ENCODE measurements around the gene AFAP1. TPM values are rescaled to one million over a fixed set of nuclear protein-coding genes. Genes with fewer than 3 reads are reported as not detected.

The AFAP1 gene
- total and polyA plus RNA-seq, 5 donors from 2014 or later: 1.8 to 5.0 (median 2.2) TPM

- Histone ChIP-seq H3K4me3 (ENCODE audit: low read depth, low read length) (no peak overlapping the region), H3K4me1 (ENCODE audit: control insufficient read depth, insufficient read depth, low read length, poor library complexity, severe bottlenecking) (peaks cover 7% of the 10 kb centered on the region), H3K36me3 (ENCODE audit: control insufficient read depth, insufficient read depth, low read length) (no peaks in the 10 kb centered on the region), H3K27me3 (ENCODE audit: control insufficient read depth, insufficient read depth, low read length) (no peaks in the 10 kb centered on the region), H3K9me3 (ENCODE audit: control insufficient read depth in 2 of 2, low read length in 2 of 2) (no peaks in the 10 kb centered on the region), H3K27ac (ENCODE audit: insufficient read depth, low read length, poor library complexity, severe bottlenecking) (no peak overlapping the region)
- H3K4me3 Mint-ChIP-seq: peak overlapping the region in 3 of 4 donors; percentile 2 to 89 (median 64)
- H3K27me3 Mint-ChIP-seq: peaks cover 6% of the 10 kb centered on the region
- H3K9me3 Mint-ChIP-seq: peaks cover 3 to 11% (median 5%) of the 10 kb centered on the region in 7 donors
- H3K36me3 Mint-ChIP-seq: peaks cover 22% of the 10 kb centered on the region
- ATAC-seq (ENCODE audit: low read depth in 2 of 2): no peak
- H3K27ac Mint-ChIP-seq: peak overlapping the region; percentile 7 to 91 (median 54)
- no peak for DNase-seq
- peaks cover 9 to 39% (median 18%) of the 10 kb centered on the region in 4 donors for H3K4me1 Mint-ChIP-seq
Observed at GRCh38 chr4:7862561-7863192, 77.0 kb downstream of the AFAP1 start.

GRCh38 chr4:7861440-7861881, 78.2 kb downstream of the AFAP1 start:
- Mint-ChIP-seq H3K9me3 (peaks cover 3 to 11% (median 5%) of the 10 kb centered on the region in 7 donors), H3K27ac (peak overlapping the region in 1 of 3 donors; percentile 61), H3K4me1 (peaks cover 9 to 44% (median 24%) of the 10 kb centered on the region in 4 donors), H3K4me3 (no peak overlapping the region), H3K36me3 (peaks cover 22% of the 10 kb centered on the region), H3K27me3 (peaks cover 8% of the 10 kb centered on the region)
- Histone ChIP-seq H3K27ac (ENCODE audit: insufficient read depth, low read length, poor library complexity, severe bottlenecking) (no peak overlapping the region), H3K9me3 (ENCODE audit: control insufficient read depth in 2 of 2, low read length in 2 of 2) (no peaks in the 10 kb centered on the region), H3K36me3 (ENCODE audit: control insufficient read depth, insufficient read depth, low read length) (no peaks in the 10 kb centered on the region), H3K4me1 (ENCODE audit: control insufficient read depth, insufficient read depth, low read length, poor library complexity, severe bottlenecking) (peaks cover 5% of the 10 kb centered on the region), H3K4me3 (ENCODE audit: low read depth, low read length) (no peak overlapping the region), H3K27me3 (ENCODE audit: control insufficient read depth, insufficient read depth, low read length) (no peaks in the 10 kb centered on the region)
- ATAC-seq (ENCODE audit: low read depth in 2 of 2) (no peak), DNase-seq (no peak)

GRCh38 chr4:7860600-7861163, 79.0 kb downstream of the AFAP1 start:
- H3K4me1 Mint-ChIP-seq: peaks cover 9 to 42% (median 26%) of the 10 kb centered on the region in 4 donors
- peaks cover 22% of the 10 kb centered on the region for H3K36me3 Mint-ChIP-seq
- DNase-seq (no peak), ATAC-seq (ENCODE audit: low read depth in 2 of 2) (no peak)
- peaks cover 3 to 11% (median 5%) of the 10 kb centered on the region in 7 donors for H3K9me3 Mint-ChIP-seq
- H3K4me3 Mint-ChIP-seq: peak overlapping the region in 1 of 4 donors; percentile 28
- peaks cover 8% of the 10 kb centered on the region for H3K4me1 ChIP-seq (ENCODE audit: control insufficient read depth, insufficient read depth, low read length, poor library complexity, severe bottlenecking)
- H3K27ac Mint-ChIP-seq: no peak overlapping the region
- H3K27ac ChIP-seq (ENCODE audit: insufficient read depth, low read length, poor library complexity, severe bottlenecking): no peak overlapping the region
- peaks cover 9% of the 10 kb centered on the region for H3K27me3 Mint-ChIP-seq
- no peaks in the 10 kb centered on the region for H3K9me3 ChIP-seq (ENCODE audit: control insufficient read depth in 2 of 2, low read length in 2 of 2)
- H3K4me3 ChIP-seq (ENCODE audit: low read depth, low read length): no peak overlapping the region
- no peaks in the 10 kb centered on the region for H3K27me3 ChIP-seq (ENCODE audit: control insufficient read depth, insufficient read depth, low read length)
- no peaks in the 10 kb centered on the region for H3K36me3 ChIP-seq (ENCODE audit: control insufficient read depth, insufficient read depth, low read length)

GRCh38 chr4:7859326-7859725, 80.3 kb downstream of the AFAP1 start:
- DNase-seq: no peak
- Histone ChIP-seq H3K4me1 (ENCODE audit: control insufficient read depth, insufficient read depth, low read length, poor library complexity, severe bottlenecking) (peaks cover 21% of the 10 kb centered on the region), H3K36me3 (ENCODE audit: control insufficient read depth, insufficient read depth, low read length) (no peaks in the 10 kb centered on the region), H3K27me3 (ENCODE audit: control insufficient read depth, insufficient read depth, low read length) (no peaks in the 10 kb centered on the region), H3K4me3 (ENCODE audit: low read depth, low read length) (no peak overlapping the region), H3K9me3 (ENCODE audit: control insufficient read depth in 2 of 2, low read length in 2 of 2) (no peaks in the 10 kb centered on the region), H3K27ac (ENCODE audit: insufficient read depth, low read length, poor library complexity, severe bottlenecking) (no peak overlapping the region)
- Mint-ChIP-seq H3K4me3 (no peak overlapping the region), H3K4me1 (peaks cover 11 to 46% (median 33%) of the 10 kb centered on the region in 4 donors), H3K27ac (no peak overlapping the region), H3K27me3 (peaks cover 10% of the 10 kb centered on the region), H3K36me3 (peaks cover 16% of the 10 kb centered on the region), H3K9me3 (peaks cover 3 to 9% (median 4%) of the 10 kb centered on the region in 7 donors)
- ATAC-seq (ENCODE audit: low read depth in 2 of 2): no peak

DNA sequence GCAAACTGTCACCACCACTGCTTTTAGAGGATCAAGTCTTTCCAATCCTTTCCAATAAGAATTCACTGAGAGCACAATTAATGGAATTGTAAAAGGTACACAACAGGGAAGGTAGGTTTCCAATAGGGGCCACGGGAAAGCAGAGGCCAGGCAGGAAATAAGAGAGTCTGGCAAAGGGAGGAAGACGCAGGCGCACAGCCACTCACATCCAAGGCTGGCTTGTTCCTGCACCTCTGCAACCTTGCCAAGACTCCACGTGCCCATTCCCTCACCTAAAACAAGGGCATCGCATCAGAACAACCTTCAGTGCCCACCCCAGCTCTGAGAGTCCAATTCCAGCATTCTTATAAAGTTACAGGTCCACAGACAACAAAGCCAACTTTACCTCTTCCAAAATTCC, 81.2 kb downstream of the AFAP1 start:
- H3K4me3 Mint-ChIP-seq: no peak overlapping the region
- H3K4me1 ChIP-seq (ENCODE audit: control insufficient read depth, insufficient read depth, low read length, poor library complexity, severe bottlenecking): peaks cover 30% of the 10 kb centered on the region
- no peak overlapping the region for H3K27ac ChIP-seq (ENCODE audit: insufficient read depth, low read length, poor library complexity, severe bottlenecking)
- DNase-seq (no peak), ATAC-seq (ENCODE audit: low read depth in 2 of 2) (no peak)
- peaks cover 7 to 48% (median 31%) of the 10 kb centered on the region in 4 donors for H3K4me1 Mint-ChIP-seq
- no peaks in the 10 kb centered on the region for H3K36me3 ChIP-seq (ENCODE audit: control insufficient read depth, insufficient read depth, low read length)
- no peak overlapping the region for H3K4me3 ChIP-seq (ENCODE audit: low read depth, low read length)
- no peaks in the 10 kb centered on the region for H3K27me3 ChIP-seq (ENCODE audit: control insufficient read depth, insufficient read depth, low read length)
- H3K27ac Mint-ChIP-seq: no peak overlapping the region
- H3K27me3 Mint-ChIP-seq: peaks cover 12% of the 10 kb centered on the region
- peaks cover 8% of the 10 kb centered on the region for H3K36me3 Mint-ChIP-seq
- peaks cover 0 to 5% (median 0%) of the 10 kb centered on the region in 7 donors for H3K9me3 Mint-ChIP-seq
- no peaks in the 10 kb centered on the region for H3K9me3 ChIP-seq (ENCODE audit: control insufficient read depth in 2 of 2, low read length in 2 of 2)

DNA sequence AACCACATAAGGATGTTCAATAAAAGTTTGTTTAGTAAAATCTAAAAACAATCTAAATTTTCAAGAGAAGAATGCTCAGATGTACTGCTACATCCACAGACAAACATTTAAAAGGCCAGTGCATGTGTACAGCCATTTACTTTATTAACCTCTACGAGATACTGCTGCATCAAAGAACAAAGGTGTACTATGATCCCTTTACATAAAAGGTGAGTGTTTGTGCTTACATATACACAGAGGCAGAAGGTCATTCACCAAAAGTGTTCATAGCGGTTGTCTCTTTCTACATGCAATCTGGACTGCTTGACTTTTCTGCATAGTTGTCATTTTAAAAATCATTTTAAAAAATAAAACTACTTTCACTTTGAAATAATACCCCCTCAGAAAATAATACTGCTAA, 81.7 kb downstream of the AFAP1 start:
- Mint-ChIP-seq H3K27me3 (peaks cover 13% of the 10 kb centered on the region), H3K36me3 (peaks cover 5% of the 10 kb centered on the region), H3K4me3 (no peak overlapping the region), H3K27ac (peak overlapping the region in 1 of 3 donors; percentile 92), H3K9me3 (peaks cover 0 to 3% (median 0%) of the 10 kb centered on the region in 7 donors), H3K4me1 (peaks cover 7 to 48% (median 31%) of the 10 kb centered on the region in 4 donors)
- ATAC-seq (ENCODE audit: low read depth in 2 of 2): no peak
- no peak for DNase-seq
- H3K36me3 ChIP-seq (ENCODE audit: control insufficient read depth, insufficient read depth, low read length): no peaks in the 10 kb centered on the region
- no peak overlapping the region for H3K4me3 ChIP-seq (ENCODE audit: low read depth, low read length)
- H3K4me1 ChIP-seq (ENCODE audit: control insufficient read depth, insufficient read depth, low read length, poor library complexity, severe bottlenecking): peaks cover 33% of the 10 kb centered on the region
- H3K9me3 ChIP-seq (ENCODE audit: control insufficient read depth in 2 of 2, low read length in 2 of 2): no peaks in the 10 kb centered on the region
- no peak overlapping the region for H3K27ac ChIP-seq (ENCODE audit: insufficient read depth, low read length, poor library complexity, severe bottlenecking)
- no peaks in the 10 kb centered on the region for H3K27me3 ChIP-seq (ENCODE audit: control insufficient read depth, insufficient read depth, low read length)

- Histone ChIP-seq H3K4me3 (ENCODE audit: low read depth, low read length) (no peak overlapping the region), H3K4me1 (ENCODE audit: control insufficient read depth, insufficient read depth, low read length, poor library complexity, severe bottlenecking) (peaks cover 33% of the 10 kb centered on the region), H3K27ac (ENCODE audit: insufficient read depth, low read length, poor library complexity, severe bottlenecking) (no peak overlapping the region), H3K9me3 (ENCODE audit: control insufficient read depth in 2 of 2, low read length in 2 of 2) (no peaks in the 10 kb centered on the region), H3K36me3 (ENCODE audit: control insufficient read depth, insufficient read depth, low read length) (no peaks in the 10 kb centered on the region), H3K27me3 (ENCODE audit: control insufficient read depth, insufficient read depth, low read length) (no peaks in the 10 kb centered on the region)
- H3K27me3 Mint-ChIP-seq: peaks cover 13% of the 10 kb centered on the region
- DNase-seq (no peak), ATAC-seq (ENCODE audit: low read depth in 2 of 2) (no peak)
- peaks cover 7 to 54% (median 31%) of the 10 kb centered on the region in 4 donors for H3K4me1 Mint-ChIP-seq
- peak overlapping the region in 2 of 4 donors; percentile 23 to 69 for H3K4me3 Mint-ChIP-seq
- H3K27ac Mint-ChIP-seq: peak overlapping the region in 2 of 3 donors; percentile 24 to 92
- H3K36me3 Mint-ChIP-seq: peaks cover 5% of the 10 kb centered on the region
- H3K9me3 Mint-ChIP-seq: peaks cover 0 to 3% (median 0%) of the 10 kb centered on the region in 7 donors
Observed at GRCh38 chr4:7857238-7857701, 82.4 kb downstream of the AFAP1 start.
